Nephron (organoid): ENCODE results near the gene RNF182.
A peak's percentile ranks its signal among the peaks of the same experiment; 100 is the strongest.

Source experiments
- H3K27ac Mint-ChIP-seq, 3 experiments: 2 replicates each; pipeline ENCODE4 v1.8.0; 2020; ENCODE audit warnings: mixed read lengths in 3 of 3, mild to moderate bottlenecking in 2 of 3, moderate library complexity in 1 of 3
- H3K27me3 Mint-ChIP-seq: 2 replicates; pipeline ENCODE4 v1.8.0; 2021; ENCODE audit warnings: low read depth, mild to moderate bottlenecking, moderate library complexity, mixed read lengths
- H3K36me3 Mint-ChIP-seq: 2 replicates; pipeline ENCODE4 v1.8.0; 2020; ENCODE audit warnings: low read depth, mixed read lengths
- H3K4me1 Mint-ChIP-seq: 2 replicates; pipeline ENCODE4 v1.8.0; 2020; ENCODE audit warnings: mixed read lengths
- H3K4me3 Mint-ChIP-seq, 3 experiments: 2 replicates each; pipeline ENCODE4 v1.8.0; 2020; ENCODE audit warnings: mild to moderate bottlenecking in 3 of 3, mixed read lengths in 3 of 3, moderate library complexity in 2 of 3
- H3K9me3 Mint-ChIP-seq: 2 replicates; pipeline ENCODE4 v1.8.0; 2020; ENCODE audit warnings: mixed read lengths
- TF ChIP-seq, protein P1 (sequence below), 3 experiments: fragments of 200-600 bp; sonication (generic); IDR thresholded peaks; one replicate each; pipeline ENCODE4 v1.5.0; 2021; ENCODE audit warnings: antibody characterized with exemption in 3 of 3; ENCODE audit not compliant: unreplicated experiment in 3 of 3

Gene RNF182

DNA sequence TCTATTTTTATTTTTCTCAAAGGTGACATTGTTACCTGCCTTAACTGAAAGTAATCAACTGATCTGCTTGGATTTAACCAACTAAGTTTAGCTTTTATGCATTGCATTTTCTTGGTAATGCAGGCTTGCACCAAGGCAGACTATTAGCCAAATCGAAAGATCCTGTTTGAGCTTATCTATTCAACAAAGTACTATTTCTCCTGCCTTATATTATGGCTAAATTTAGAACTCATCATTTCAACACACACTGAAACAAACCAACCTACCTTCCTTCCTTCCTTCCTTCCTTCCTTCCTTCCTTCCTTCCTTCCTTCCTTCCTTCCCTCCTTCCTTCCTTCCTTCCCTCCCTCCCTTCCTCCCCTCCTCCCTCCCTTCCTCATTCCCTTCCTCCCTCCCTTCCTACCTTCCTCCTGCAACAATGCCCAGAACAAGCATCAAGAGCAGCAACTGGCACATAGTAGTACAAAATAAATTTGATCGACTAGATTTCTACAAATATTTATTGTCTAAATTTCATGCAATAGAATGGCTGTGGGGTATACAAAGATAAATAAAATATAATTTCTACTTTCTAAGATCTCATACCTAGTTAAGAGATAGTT is 17.0 kb upstream of the RNF182 start:
- no peak overlapping the region for H3K4me3 Mint-ChIP-seq
- H3K36me3 Mint-ChIP-seq: no peaks in the 10 kb centered on the region
- H3K9me3 Mint-ChIP-seq: no peaks in the 10 kb centered on the region
- TF ChIP-seq, protein P1, sequence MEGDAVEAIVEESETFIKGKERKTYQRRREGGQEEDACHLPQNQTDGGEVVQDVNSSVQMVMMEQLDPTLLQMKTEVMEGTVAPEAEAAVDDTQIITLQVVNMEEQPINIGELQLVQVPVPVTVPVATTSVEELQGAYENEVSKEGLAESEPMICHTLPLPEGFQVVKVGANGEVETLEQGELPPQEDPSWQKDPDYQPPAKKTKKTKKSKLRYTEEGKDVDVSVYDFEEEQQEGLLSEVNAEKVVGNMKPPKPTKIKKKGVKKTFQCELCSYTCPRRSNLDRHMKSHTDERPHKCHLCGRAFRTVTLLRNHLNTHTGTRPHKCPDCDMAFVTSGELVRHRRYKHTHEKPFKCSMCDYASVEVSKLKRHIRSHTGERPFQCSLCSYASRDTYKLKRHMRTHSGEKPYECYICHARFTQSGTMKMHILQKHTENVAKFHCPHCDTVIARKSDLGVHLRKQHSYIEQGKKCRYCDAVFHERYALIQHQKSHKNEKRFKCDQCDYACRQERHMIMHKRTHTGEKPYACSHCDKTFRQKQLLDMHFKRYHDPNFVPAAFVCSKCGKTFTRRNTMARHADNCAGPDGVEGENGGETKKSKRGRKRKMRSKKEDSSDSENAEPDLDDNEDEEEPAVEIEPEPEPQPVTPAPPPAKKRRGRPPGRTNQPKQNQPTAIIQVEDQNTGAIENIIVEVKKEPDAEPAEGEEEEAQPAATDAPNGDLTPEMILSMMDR (IDR thresholded peaks at IDR 0.05; ENCODE audit: unreplicated experiment in 3 of 3): no peak
- no peak overlapping the region for H3K27ac Mint-ChIP-seq
- peaks cover 50% of the 10 kb centered on the region for H3K27me3 Mint-ChIP-seq
- H3K4me1 Mint-ChIP-seq: no peaks in the 10 kb centered on the region

DNA sequence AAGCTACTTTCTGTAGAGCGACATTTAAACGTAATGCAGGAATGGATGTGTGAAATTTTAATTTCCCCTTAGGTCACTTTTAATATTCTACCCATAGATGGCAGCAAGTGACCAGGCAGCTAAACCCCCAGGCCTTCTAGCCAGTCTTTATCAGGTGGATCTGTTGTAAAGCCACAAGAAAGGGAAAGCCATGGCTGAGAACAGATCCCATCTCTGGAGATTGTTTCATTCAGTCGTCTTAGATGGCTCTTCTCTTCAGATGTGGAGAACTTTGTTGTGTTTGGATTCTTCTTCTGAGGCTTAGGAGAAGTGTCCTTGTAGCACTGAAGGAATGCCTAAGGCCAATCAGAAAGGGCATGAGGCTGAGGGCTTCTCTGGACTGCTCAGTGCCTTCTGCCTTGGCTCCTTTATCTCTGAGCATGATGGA is 15.8 kb upstream of the RNF182 start:
- H3K9me3 Mint-ChIP-seq: no peaks in the 10 kb centered on the region
- no peaks in the 10 kb centered on the region for H3K36me3 Mint-ChIP-seq
- no peak overlapping the region for H3K4me3 Mint-ChIP-seq

DNA sequence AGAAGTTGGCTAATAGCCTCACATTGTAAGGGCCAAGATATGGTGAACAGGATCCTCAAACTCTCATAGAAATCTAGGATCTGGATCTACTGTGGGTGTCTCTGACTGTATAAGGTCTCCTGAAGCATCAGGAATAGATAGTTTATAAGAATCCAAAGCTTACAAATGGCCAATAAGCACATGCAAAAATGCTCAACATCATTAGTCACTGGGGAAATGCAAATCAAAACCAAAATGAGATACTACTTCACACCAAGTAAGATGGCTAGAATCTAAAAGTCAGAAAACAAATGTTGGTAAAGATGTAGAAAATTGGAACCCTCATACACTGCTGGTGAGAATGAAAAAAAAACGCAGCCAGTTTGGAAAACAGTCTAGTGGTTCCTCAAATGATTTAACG is 14.3 kb upstream of the RNF182 start:
- Mint-ChIP-seq H3K4me3 (no peak overlapping the region), H3K27me3 (peaks cover 32% of the 10 kb centered on the region), H3K4me1 (no peaks in the 10 kb centered on the region)

More for the DNA sequence above, 15.8 kb upstream of the RNF182 start:
- no peaks in the 10 kb centered on the region for H3K4me1 Mint-ChIP-seq
- H3K27ac Mint-ChIP-seq: no peak overlapping the region
- TF ChIP-seq, protein P1 (IDR thresholded peaks at IDR 0.05; ENCODE audit: unreplicated experiment in 3 of 3): peak; percentile 74 to 86 (median 82)
- peaks cover 38% of the 10 kb centered on the region for H3K27me3 Mint-ChIP-seq

DNA sequence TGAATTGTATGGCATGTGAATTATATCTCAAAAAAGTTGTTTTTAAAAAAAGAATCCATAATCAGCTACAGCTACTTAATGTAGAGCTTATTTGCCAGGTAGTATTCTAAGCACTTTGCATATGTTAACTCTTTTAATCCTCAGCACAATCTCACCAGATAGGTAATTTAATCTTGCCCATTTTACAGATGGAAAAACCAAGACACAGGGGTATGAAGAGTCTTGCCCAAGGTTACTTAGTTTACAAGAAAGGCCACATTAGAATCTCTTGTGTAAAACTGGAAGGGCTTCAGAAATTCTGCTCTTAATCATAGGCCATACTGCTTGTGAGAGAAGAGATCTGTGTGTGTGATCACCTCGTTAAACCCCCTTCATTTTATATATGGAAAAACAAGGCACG is 13.4 kb upstream of the RNF182 start:
- TF ChIP-seq, protein P1 (IDR thresholded peaks at IDR 0.05; ENCODE audit: unreplicated experiment in 3 of 3): no peak
- no peaks in the 10 kb centered on the region for H3K4me1 Mint-ChIP-seq
- H3K4me3 Mint-ChIP-seq: no peak overlapping the region
- no peaks in the 10 kb centered on the region for H3K36me3 Mint-ChIP-seq
- H3K9me3 Mint-ChIP-seq: no peaks in the 10 kb centered on the region
- H3K27ac Mint-ChIP-seq: no peak overlapping the region
- peaks cover 32% of the 10 kb centered on the region for H3K27me3 Mint-ChIP-seq

More for the DNA sequence above, 14.3 kb upstream of the RNF182 start:
- Mint-ChIP-seq H3K9me3 (no peaks in the 10 kb centered on the region), H3K36me3 (no peaks in the 10 kb centered on the region), H3K27ac (no peak overlapping the region)
- TF ChIP-seq, protein P1 (IDR thresholded peaks at IDR 0.05; ENCODE audit: unreplicated experiment in 3 of 3): no peak

DNA sequence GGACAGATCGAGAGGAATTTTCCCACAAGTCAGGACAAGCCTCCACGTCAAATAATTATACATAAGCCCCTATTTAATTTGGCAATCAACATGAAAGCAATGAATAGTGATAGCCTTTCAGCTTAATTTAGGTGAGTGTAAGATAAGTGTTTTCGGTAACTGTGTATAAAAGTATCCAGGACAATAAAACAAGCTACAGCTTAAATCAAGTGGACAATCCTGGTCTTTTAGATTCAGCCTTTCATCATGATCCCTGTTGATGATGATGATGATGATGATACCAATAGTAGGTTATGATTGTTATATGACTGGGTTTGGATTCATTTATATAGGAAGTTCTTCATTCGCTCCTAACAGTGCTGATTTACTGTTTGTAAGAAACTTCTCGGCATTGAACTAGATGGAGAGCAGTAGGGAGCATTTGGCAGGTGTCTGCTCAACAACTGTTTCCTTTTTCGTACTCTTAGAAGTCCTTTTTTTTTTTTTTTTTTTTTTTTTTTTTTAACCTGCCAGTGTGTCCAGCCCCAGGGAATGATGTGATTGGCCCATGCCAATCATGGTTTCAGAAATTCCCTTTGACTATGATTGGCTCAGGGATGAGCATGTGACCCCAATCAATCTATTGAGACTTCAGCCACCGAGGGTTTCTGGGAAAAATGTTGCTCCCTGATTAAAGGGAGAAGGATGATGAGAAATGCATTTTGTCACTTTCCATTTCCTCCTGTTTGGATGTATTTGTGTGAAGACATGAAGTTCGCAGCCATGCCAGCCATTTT is 11.3 kb upstream of the RNF182 start:
- Mint-ChIP-seq H3K27me3 (peaks cover 20% of the 10 kb centered on the region), H3K4me3 (no peak overlapping the region), H3K36me3 (no peaks in the 10 kb centered on the region), H3K4me1 (no peaks in the 10 kb centered on the region), H3K9me3 (no peaks in the 10 kb centered on the region), H3K27ac (no peak overlapping the region)
- TF ChIP-seq, protein P1 (IDR thresholded peaks at IDR 0.05; ENCODE audit: unreplicated experiment in 3 of 3): no peak
